HEK293T (cell line): ENCODE results near the gene IGDCC3.
A peak's percentile ranks its signal among the peaks of the same experiment; 100 is the strongest.

Experiments
- CTCF ChIA-PET: fragments of 350-600 bp; formaldehyde crosslinking; extraction: SDS; loops from one replicate; lab custom pipeline; 2021; ENCODE audit warnings: antibody characterized with exemption, inconsistent platforms; lab: Yijun Ruan, JAX
- POLR2A ChIA-PET: fragments of 350-600 bp; formaldehyde crosslinking; extraction: SDS; loops from one replicate; lab custom pipeline; 2020; ENCODE audit warnings: antibody characterized with exemption, inconsistent platforms; lab: Yijun Ruan, JAX
- DNase-seq: peaks from one replicate; pipeline ENCODE4 v3.0.0; 2012; ENCODE audit warnings: mixed read lengths; ENCODE audit errors: extremely low spot score
- ARNT ChIP-seq: fragments of 450-650 bp; IDR thresholded peaks from 2 replicates; pipeline ENCODE4 v1.6.1; 2017; ENCODE audit warnings: mild to moderate bottlenecking
- BHLHE40 ChIP-seq: fragments of 450-650 bp; IDR thresholded peaks from 2 replicates; pipeline ENCODE4 v1.6.1; 2016; ENCODE audit warnings: mild to moderate bottlenecking, moderate library complexity, borderline replicate concordance
- CTBP1 ChIP-seq: fragments of 450-650 bp; IDR thresholded peaks from 2 replicates; pipeline ENCODE4 v1.6.1; 2016; ENCODE audit warnings: borderline replicate concordance
- ELF4 ChIP-seq: fragments of 450-650 bp; IDR thresholded peaks from 2 replicates; pipeline ENCODE4 v1.6.1; 2017; ENCODE audit warnings: antibody characterized with exemption
- FOXA1 ChIP-seq: fragments of 450-650 bp; IDR thresholded peaks from 2 replicates; pipeline ENCODE4 v1.6.1; 2016; ENCODE audit warnings: mild to moderate bottlenecking
- FOXK2 ChIP-seq: fragments of 450-650 bp; IDR thresholded peaks from 2 replicates; pipeline ENCODE4 v1.6.1; 2016; ENCODE audit warnings: mild to moderate bottlenecking
- FOXM1 ChIP-seq: fragments of 450-650 bp; IDR thresholded peaks from 2 replicates; pipeline ENCODE4 v1.6.1; 2017; ENCODE audit warnings: mild to moderate bottlenecking, borderline replicate concordance
- HDGF ChIP-seq: fragments of 450-650 bp; IDR thresholded peaks from 2 replicates; pipeline ENCODE4 v1.6.1; 2017; ENCODE audit warnings: antibody characterized with exemption, borderline replicate concordance
- L3MBTL2 ChIP-seq: fragments of 450-650 bp; conservative IDR thresholded peaks from 2 replicates; pipeline ENCODE4 v1.6.1; 2016; ENCODE audit warnings: mild to moderate bottlenecking
- LEF1 ChIP-seq: fragments of 450-650 bp; IDR thresholded peaks from 2 replicates; pipeline ENCODE4 v1.6.1; 2017; ENCODE audit warnings: mild to moderate bottlenecking, borderline replicate concordance
- NFRKB ChIP-seq: fragments of 450-650 bp; IDR thresholded peaks from 2 replicates; pipeline ENCODE4 v1.6.1; 2016; ENCODE audit warnings: mild to moderate bottlenecking, moderate library complexity
- SP1 ChIP-seq: fragments of 450-650 bp; IDR thresholded peaks from 2 replicates; pipeline ENCODE4 v1.6.1; 2017
- SUZ12 ChIP-seq: fragments of 450-650 bp; IDR thresholded peaks from 2 replicates; pipeline ENCODE4 v1.6.1; 2016; ENCODE audit warnings: mild to moderate bottlenecking
- TARDBP ChIP-seq: fragments of 450-650 bp; IDR thresholded peaks from 2 replicates; pipeline ENCODE4 v1.6.1; 2016
- ZNF384 ChIP-seq: fragments of 450-650 bp; IDR thresholded peaks from 2 replicates; pipeline ENCODE4 v1.6.1; 2016
- TF ChIP-seq, protein P1 (sequence below): fragments of 450-650 bp; IDR thresholded peaks from 2 replicates; pipeline ENCODE4 v1.6.1; 2016

The IGDCC3 gene

DNA sequence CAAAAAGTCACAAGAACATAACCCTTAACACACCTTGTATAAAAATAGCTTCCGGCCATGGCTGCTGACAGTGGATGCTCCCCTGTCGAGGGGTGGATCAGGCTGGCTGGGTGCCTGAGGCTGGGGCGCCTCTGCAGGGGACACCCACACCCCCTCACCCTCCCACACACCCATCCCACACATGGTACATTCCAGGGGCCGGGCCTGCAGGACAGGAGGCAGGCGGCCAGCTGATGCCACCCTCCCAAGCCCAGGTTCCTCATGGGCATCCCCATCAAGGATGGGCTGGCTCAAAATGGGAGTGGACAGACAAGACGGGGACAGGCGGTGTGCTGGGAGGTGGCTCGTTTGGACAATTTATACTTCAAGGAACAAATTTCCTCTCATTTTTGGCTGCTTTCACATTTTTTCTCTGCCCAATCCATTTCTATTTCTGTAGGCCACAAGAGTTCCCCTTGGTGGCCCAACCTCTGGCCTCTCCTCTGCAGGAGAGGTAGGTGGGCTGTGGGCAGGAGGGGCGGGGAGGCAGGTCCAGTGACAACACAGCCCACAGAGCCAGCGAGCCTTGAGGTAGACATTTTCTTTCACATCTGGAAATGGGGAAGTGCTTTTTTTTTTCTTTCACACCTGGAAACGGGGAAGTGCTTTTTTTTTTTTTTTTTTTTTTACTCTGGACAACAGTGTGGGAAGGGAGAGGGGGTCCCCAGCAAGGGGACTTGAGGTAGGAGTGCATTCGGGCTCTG lies 50.0 kb downstream of the IGDCC3 start:
- ChIA-PET POLR2A (interaction anchor here (1.2 to 1.3 kb wide), 2 partner anchors 23 to 57 kb away, joined by 3 to 7 read pairs; partner anchors contain the start of gene RNU5B-1), CTCF (interaction anchor here (0.6 to 2.1 kb wide), 2 partner anchors 57 to 78 kb away, joined by 3 to 7 read pairs; no protein-coding TSS in a partner anchor)
- no peak for TF ChIP-seq LEF1
- TF ChIP-seq FOXK2, result no peak
- no peak for TF ChIP-seq CTBP1
- no peak for TF ChIP-seq TARDBP
- TF ChIP-seq ELF4, result no peak
- TF ChIP-seq, protein P1, sequence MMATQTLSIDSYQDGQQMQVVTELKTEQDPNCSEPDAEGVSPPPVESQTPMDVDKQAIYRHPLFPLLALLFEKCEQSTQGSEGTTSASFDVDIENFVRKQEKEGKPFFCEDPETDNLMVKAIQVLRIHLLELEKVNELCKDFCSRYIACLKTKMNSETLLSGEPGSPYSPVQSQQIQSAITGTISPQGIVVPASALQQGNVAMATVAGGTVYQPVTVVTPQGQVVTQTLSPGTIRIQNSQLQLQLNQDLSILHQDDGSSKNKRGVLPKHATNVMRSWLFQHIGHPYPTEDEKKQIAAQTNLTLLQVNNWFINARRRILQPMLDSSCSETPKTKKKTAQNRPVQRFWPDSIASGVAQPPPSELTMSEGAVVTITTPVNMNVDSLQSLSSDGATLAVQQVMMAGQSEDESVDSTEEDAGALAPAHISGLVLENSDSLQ, result no peak
- TF ChIP-seq BHLHE40, result no peak
- no peak for DNase-seq

DNA sequence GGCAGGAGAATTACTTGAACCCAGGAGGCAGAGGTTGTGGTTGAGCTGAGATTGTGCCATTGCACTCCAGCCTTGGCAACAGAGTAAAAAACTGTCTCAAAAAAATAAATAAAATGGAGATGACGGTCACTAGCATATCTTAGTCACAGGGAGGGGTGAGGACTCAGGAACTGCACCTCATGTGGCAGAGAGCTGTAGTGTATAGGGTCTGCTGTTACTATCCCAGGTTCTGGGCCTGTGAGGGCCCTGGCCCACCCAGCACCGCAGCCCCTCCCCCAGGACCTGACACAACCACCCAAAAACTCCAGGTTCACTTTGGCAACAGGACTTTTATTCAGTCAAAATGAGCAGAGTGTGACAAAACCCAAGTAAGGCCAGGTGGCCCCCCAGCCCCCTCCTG lies 51.0 kb downstream of the IGDCC3 start:
- TF ChIP-seq SUZ12 (no peak), HDGF (no peak), ARNT (no peak), ZNF384 (no peak), FOXM1 (no peak), LEF1 (no peak)
- CTCF ChIA-PET, result interaction anchor here (2.1 kb wide), 1 partner anchor 58 kb away, joined by 7 read pairs; no protein-coding TSS in a partner anchor
- POLR2A ChIA-PET, result interaction anchor here (1.2 to 1.3 kb wide), 2 partner anchors 22 to 58 kb away, joined by 3 to 7 read pairs; partner anchors contain the start of gene RNU5B-1

DNA sequence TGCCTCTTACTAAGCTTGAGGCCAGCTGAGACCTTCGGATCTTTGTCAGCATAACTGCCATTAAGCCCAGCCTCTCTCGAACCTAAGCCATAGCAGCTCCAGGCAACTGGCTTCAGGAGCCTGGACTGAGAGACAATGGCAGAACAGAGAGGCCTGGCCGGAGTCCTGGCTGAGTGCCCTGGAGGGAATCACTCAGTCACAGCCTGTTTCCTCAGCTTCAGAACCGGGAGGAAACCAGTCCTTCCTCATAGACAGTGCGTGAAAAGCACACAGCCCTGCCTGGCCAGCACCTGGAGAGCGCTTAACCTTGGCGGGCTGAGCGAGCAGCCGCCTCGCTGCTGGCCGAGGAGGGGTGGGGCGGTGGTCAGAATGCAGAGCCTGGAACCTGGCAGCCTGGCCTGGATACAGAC lies 51.7 kb downstream of the IGDCC3 start:
- no peak for TF ChIP-seq L3MBTL2
- DNase-seq, result no peak
- CTCF ChIA-PET, result interaction anchor here (0.8 to 2.1 kb wide), 3 partner anchors 13 to 59 kb away, joined by 4 to 7 read pairs (median 4); no protein-coding TSS in a partner anchor
- POLR2A ChIA-PET, result no interaction called here

More for the DNA sequence above, 51.0 kb downstream of the IGDCC3 start:
- DNase-seq, result no peak

DNA sequence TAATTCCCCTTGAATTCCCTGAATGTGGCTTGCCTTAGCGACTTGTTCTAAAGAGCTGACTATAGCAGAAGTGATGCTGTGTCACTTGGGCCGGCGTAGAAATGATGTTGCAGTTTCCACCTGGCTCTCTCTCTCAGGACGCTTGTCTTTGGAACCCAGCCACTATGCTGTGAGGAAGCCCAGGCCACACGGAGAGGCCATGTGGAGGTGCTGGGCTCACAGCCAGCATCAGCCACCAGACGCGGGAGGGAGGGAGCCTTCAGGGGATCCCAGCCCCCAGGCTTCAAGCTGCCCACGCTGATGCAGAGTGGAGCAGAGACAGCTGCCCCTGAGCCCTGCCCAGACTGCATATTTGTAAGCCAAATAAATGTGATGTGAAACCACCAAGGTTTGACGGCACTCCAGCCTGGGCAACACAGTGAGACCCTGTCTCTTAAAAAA lies 54.7 kb downstream of the IGDCC3 start:
- ChIA-PET POLR2A (interaction anchor here (3.6 kb wide), 1 partner anchor 18 kb away, joined by 31 read pairs; the partner anchor contains the start of gene RNU5B-1), CTCF (interaction anchor here (3.8 kb wide), 1 partner anchor 62 kb away, joined by 23 read pairs; no protein-coding TSS in a partner anchor)
- TF ChIP-seq ELF4 (no peak), FOXA1 (no peak), SP1 (no peak)
- no peak for DNase-seq

DNA sequence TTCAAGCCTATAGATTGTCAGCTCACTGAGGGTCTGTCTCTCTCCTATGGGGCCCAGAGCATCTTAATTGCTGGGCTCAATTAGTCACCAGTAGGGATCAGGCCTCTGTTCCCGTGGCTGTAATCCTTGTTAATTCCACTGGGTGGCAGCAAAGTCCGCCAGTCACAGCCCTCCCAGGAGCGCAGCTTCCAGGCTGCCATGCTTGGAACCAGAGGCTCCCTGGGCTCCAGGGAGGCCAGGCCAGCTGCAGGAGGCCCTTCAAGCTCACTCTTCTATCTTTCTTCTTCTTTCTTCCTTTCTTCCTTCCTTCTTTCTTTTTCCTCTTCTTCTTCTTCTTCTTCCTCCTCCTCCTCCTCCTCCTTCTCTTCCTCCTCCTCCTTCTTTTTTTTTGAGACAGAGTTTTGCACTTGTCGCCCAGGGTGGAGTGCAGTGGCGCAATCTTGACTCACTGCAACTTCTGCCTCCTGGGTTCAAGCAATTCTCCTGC lies 58.9 kb downstream of the IGDCC3 start:
- TF ChIP-seq ELF4 (no peak), CTBP1 (no peak), FOXM1 (no peak), TARDBP (no peak), SP1 (no peak), BHLHE40 (no peak), FOXK2 (no peak), SUZ12 (no peak), NFRKB (no peak), ZNF384 (no peak), LEF1 (no peak), FOXA1 (no peak), L3MBTL2 (no peak), ARNT (no peak), HDGF (no peak)
- TF ChIP-seq, protein P1, result no peak
- peak; percentile 89 for DNase-seq
- ChIA-PET CTCF (interaction anchor here (0.5 to 1.9 kb wide), 11 partner anchors 9 to 267 kb away, joined by 3 to 40 read pairs (median 5); no protein-coding TSS in a partner anchor), POLR2A (interaction anchor here (0.8 to 1.8 kb wide), 4 partner anchors 14 to 132 kb away, joined by 3 to 15 read pairs (median 5); partner anchors contain the start of gene RNU5B-1)

DNA sequence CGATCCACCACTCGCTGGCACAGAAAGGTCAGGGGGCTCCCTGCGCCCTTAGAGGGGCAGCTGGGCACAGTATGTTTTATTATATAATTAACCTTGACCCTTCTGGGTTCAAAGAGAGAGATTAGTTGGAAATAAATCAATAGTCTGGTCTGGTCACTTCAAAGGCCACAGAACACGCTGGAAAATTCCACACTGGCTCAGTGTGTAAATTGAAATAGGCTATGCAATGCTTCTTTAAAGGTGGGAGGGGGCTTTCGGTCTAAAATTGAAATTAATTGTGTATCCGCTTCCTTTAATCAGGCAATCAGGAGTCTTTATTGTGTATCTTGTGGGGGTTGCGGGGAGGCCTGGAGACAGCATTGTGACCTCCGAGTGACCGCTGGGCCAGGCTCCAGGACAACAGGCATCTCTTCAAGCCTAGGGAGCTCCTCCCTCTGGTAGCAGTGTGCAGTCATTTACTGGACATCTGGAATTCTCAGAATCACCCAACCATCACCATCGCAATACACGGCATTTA lies 65.3 kb downstream of the IGDCC3 start:
- ChIA-PET POLR2A (interaction anchor here (0.8 to 2.8 kb wide), 2 partner anchors 8 to 15 kb away, joined by 3 to 31 read pairs; partner anchors contain the start of gene RNU5B-1), CTCF (interaction anchor here (0.6 to 1.2 kb wide), 5 partner anchors 14 to 138 kb away, joined by 3 to 7 read pairs (median 4); no protein-coding TSS in a partner anchor)
- TF ChIP-seq CTBP1 (no peak), SP1 (no peak), ELF4 (no peak), BHLHE40 (no peak), HDGF (no peak), FOXK2 (no peak)

DNA sequence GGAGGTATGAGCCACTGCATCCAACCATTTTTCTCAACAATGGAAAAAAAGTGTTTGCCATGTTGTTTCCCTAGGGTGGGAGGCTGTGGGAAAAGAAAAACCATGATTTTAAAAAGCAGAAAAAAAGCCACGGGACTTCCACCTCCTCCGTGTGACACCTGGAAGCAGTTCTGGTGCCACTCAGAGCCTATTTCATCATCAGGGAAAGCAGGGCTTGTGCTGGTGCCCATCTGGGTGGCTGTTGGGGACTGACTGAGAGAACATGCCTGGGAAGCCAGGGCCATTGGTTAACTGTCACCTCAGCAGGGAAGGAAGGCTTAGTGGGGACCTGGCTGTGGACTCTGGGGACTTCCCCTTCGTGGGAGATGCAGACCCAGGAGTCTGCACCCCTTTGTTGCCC lies 66.0 kb downstream of the IGDCC3 start:
- DNase-seq, result peak; percentile 5
- POLR2A ChIA-PET, result no interaction called here

More for the DNA sequence above, 65.3 kb downstream of the IGDCC3 start:
- DNase-seq, result peak; percentile 5

More for the DNA sequence above, 66.0 kb downstream of the IGDCC3 start:
- TF ChIP-seq ARNT (no peak), TARDBP (no peak), FOXM1 (no peak), HDGF (no peak), L3MBTL2 (no peak), SUZ12 (no peak), SP1 (no peak), NFRKB (no peak), FOXA1 (no peak), CTBP1 (no peak), BHLHE40 (no peak), ELF4 (no peak), ZNF384 (no peak), FOXK2 (no peak), LEF1 (no peak)
- TF ChIP-seq, protein P1, result no peak
- CTCF ChIA-PET, result interaction anchor here (0.8 to 1.1 kb wide), 2 partner anchors 89 to 138 kb away, joined by 3 read pairs; no protein-coding TSS in a partner anchor
